Fibroblast of lung (primary cell): Measurements from ENCODE around the gene TOGARAM2. TPM values are rescaled to one million over a fixed set of nuclear protein-coding genes. Genes with fewer than 3 reads are reported as not detected.

Experiments used
- DNase-seq, 2 donors: peaks; one replicate each; pipeline versions ENCODE4 v3.0.0 to v3.0.0-alpha.2; 2010; ENCODE audit warnings: low read depth in 2 of 2
- H2AFZ ChIP-seq: 2 replicates; pipeline ENCODE4 v1.5.1; 2012; ENCODE audit warnings: low read length, control low read depth, inconsistent platforms
- H3K27ac ChIP-seq: 2 replicates; pipeline ENCODE4 v1.5.1; 2011; ENCODE audit warnings: low read length, control low read depth; ENCODE audit not compliant: insufficient read depth
- H3K27me3 ChIP-seq: 2 replicates; pipeline ENCODE4 v1.5.1; 2011; ENCODE audit warnings: mild to moderate bottlenecking, low read length; ENCODE audit not compliant: control insufficient read depth, insufficient read depth
- H3K36me3 ChIP-seq: 2 replicates; pipeline ENCODE4 v1.5.1; 2011; ENCODE audit warnings: low read length; ENCODE audit not compliant: control insufficient read depth, insufficient read depth
- H3K4me1 ChIP-seq: 2 replicates; pipeline ENCODE4 v1.5.1; 2011; ENCODE audit warnings: low read length; ENCODE audit not compliant: control insufficient read depth, insufficient read depth; ENCODE audit errors: extremely low read depth
- H3K4me2 ChIP-seq: 2 replicates; pipeline ENCODE4 v1.5.1; 2011; ENCODE audit warnings: low read length, control low read depth; ENCODE audit not compliant: insufficient read depth; ENCODE audit errors: extremely low read depth
- H3K4me3 ChIP-seq, 4 experiments: fragments of 200-600 bp in 1 of 4; sonication (generic) in 1 of 4; replicated peaks in 1 of 4; 2 replicates each; pipeline ENCODE4 v1.5.1; 2011 to 2016; ENCODE audit warnings: low read length in 4 of 4, low read depth in 3 of 4, mild to moderate bottlenecking in 3 of 4, control low read depth in 2 of 4, inconsistent platforms in 1 of 4, mixed read lengths in 1 of 4; ENCODE audit not compliant: insufficient read depth in 1 of 4; ENCODE audit errors: control extremely low read depth in 1 of 4
- H3K79me2 ChIP-seq: 2 replicates; pipeline ENCODE4 v1.5.1; 2012; ENCODE audit warnings: mild to moderate bottlenecking, low read length, inconsistent platforms; ENCODE audit not compliant: control insufficient read depth, insufficient read depth
- H3K9ac ChIP-seq: 2 replicates; pipeline ENCODE4 v1.5.1; 2011; ENCODE audit warnings: mild to moderate bottlenecking, low read length, control low read depth; ENCODE audit not compliant: insufficient read depth
- H3K9me3 ChIP-seq: 2 replicates; pipeline ENCODE4 v1.5.1; 2012; ENCODE audit warnings: low read depth, low read length; ENCODE audit not compliant: control insufficient read depth, insufficient read depth
- H4K20me1 ChIP-seq: 2 replicates; pipeline ENCODE4 v1.5.1; 2011; ENCODE audit warnings: low read length; ENCODE audit not compliant: control insufficient read depth, insufficient read depth; ENCODE audit errors: extremely low read depth
- CTCF ChIP-seq, 2 donors: IDR thresholded peaks in 1 of 2; conservative IDR thresholded peaks in 1 of 2; 1 replicate in 1 of 2; 2 replicates in 1 of 2; pipeline ENCODE4 v1.5.1; 2011 to 2012; ENCODE audit warnings: low read length in 2 of 2, control low read depth in 1 of 2, inconsistent platforms in 1 of 2, low read depth in 1 of 2, mild to moderate bottlenecking in 1 of 2
- EZH2 ChIP-seq: IDR thresholded peaks from 2 replicates; pipeline ENCODE4 v1.5.1; 2012; ENCODE audit warnings: low read length, control low read depth, mild to moderate bottlenecking; ENCODE audit errors: missing control alignments
- polyA plus RNA-seq, 2 donors: library from polyadenylated mRNA; depleted of rRNA in 1 of 2; stranded (reverse) in 1 of 2; unstranded in 1 of 2; fragments of >200 nt; gene quantifications; 2 replicates each; pipeline ENCODE4 v1.2.1, GENCODE V29; 2011 to 2012; ENCODE audit warnings: missing spikeins in 1 of 2
- total RNA-seq: library from RNA; depleted of rRNA; stranded (reverse); fragments of >200 nt; gene quantifications from 2 replicates; pipeline ENCODE4 v1.2.1, GENCODE V29; 2014

The TOGARAM2 gene
- total and polyA plus RNA-seq, 2 donors (not counting 1 experiment from before 2014, with no cell fraction given) = 0.15 to 0.33 TPM

GRCh38 chr2:28944535-28945248 lies 36.4 kb upstream of the TOGARAM2 start:
- H3K9me3 ChIP-seq = no peaks in the 10 kb centered on the region
- H2AFZ ChIP-seq = no peak overlapping the region
- no peak overlapping the region for H3K27ac ChIP-seq
- no peaks in the 10 kb centered on the region for H3K4me1 ChIP-seq
- no peak for DNase-seq
- no peaks in the 10 kb centered on the region for H4K20me1 ChIP-seq
- no peaks in the 10 kb centered on the region for H3K27me3 ChIP-seq
- H3K79me2 ChIP-seq = no peaks in the 10 kb centered on the region
- H3K4me2 ChIP-seq = no peak overlapping the region
- no peak for TF ChIP-seq EZH2
- TF ChIP-seq CTCF (conservative IDR thresholded peaks at IDR 0.05 in 1 of 2, IDR thresholded peaks at IDR 0.05 in 1 of 2; ENCODE audit: low read depth in 1 of 2, low read length in 2 of 2) = no peak
- no peak overlapping the region for H3K9ac ChIP-seq
- peaks cover 12% of the 10 kb centered on the region for H3K36me3 ChIP-seq
- no peak overlapping the region for H3K4me3 ChIP-seq

DNA sequence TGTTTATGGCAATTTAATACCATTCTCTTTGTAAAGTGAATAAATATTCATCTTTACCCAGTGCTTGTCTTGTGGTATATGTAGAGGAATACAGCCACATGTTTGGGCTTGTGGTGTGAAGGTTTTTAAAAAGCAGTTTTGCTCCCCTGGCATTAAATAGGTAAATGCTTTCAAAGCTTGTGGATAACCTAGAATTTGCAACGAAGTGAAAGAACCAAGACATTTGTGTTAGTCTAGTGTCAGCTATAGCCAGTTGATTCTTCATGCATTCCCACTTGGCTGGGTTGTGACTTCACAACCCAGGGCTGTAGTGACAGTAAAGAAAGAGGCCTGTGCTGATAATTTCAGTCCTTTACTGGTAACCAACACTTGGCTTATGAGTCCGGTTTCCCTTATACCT lies 32.9 kb upstream of the TOGARAM2 start:
- H3K9me3 ChIP-seq = no peaks in the 10 kb centered on the region
- H3K4me1 ChIP-seq = peaks cover 6% of the 10 kb centered on the region
- peaks cover 11% of the 10 kb centered on the region for H3K36me3 ChIP-seq
- no peaks in the 10 kb centered on the region for H3K79me2 ChIP-seq
- H4K20me1 ChIP-seq = no peaks in the 10 kb centered on the region
- TF ChIP-seq EZH2 (no peak), CTCF (conservative IDR thresholded peaks at IDR 0.05 in 1 of 2, IDR thresholded peaks at IDR 0.05 in 1 of 2; ENCODE audit: low read depth in 1 of 2, low read length in 2 of 2) (no peak)
- H3K4me2 ChIP-seq = no peak overlapping the region
- DNase-seq = no peak
- no peak overlapping the region for H3K4me3 ChIP-seq
- no peaks in the 10 kb centered on the region for H3K27me3 ChIP-seq
- H3K27ac ChIP-seq = no peak overlapping the region
- H2AFZ ChIP-seq = no peak overlapping the region
- H3K9ac ChIP-seq = no peak overlapping the region

- Histone ChIP-seq H3K4me2 (no peak overlapping the region), H4K20me1 (no peaks in the 10 kb centered on the region), H3K27ac (no peak overlapping the region), H3K9ac (no peak overlapping the region), H2AFZ (no peak overlapping the region), H3K9me3 (no peaks in the 10 kb centered on the region), H3K79me2 (no peaks in the 10 kb centered on the region), H3K4me3 (no peak overlapping the region), H3K36me3 (peaks cover 9% of the 10 kb centered on the region), H3K4me1 (peaks cover 6% of the 10 kb centered on the region), H3K27me3 (no peaks in the 10 kb centered on the region)
- TF ChIP-seq EZH2 = no peak
- no peak for TF ChIP-seq CTCF (conservative IDR thresholded peaks at IDR 0.05 in 1 of 2, IDR thresholded peaks at IDR 0.05 in 1 of 2; ENCODE audit: low read depth in 1 of 2, low read length in 2 of 2)
- no peak for DNase-seq
These were observed 31.9 kb upstream of the TOGARAM2 start for GRCh38 chr2:28949190-28949589.
